Urothelium cell line (cell line): ENCODE measurements around the gene COG2.
"Not testable (repeated sequence)": the region's sequence is repeated elsewhere in the genome, so short reads cannot be mapped to it uniquely, and the experiment has no call there.

Experiments
- DNase-seq: peaks from one replicate; pipeline ENCODE4 v3.0.0; 2011; ENCODE audit warnings: low spot score, mixed read lengths
- FAIRE-seq: peaks from 2 replicates; lab custom pipeline; 2011; peaks lifted over from hg19 to GRCh38; lab: Jason Lieb, UNC

The COG2 gene

DNA sequence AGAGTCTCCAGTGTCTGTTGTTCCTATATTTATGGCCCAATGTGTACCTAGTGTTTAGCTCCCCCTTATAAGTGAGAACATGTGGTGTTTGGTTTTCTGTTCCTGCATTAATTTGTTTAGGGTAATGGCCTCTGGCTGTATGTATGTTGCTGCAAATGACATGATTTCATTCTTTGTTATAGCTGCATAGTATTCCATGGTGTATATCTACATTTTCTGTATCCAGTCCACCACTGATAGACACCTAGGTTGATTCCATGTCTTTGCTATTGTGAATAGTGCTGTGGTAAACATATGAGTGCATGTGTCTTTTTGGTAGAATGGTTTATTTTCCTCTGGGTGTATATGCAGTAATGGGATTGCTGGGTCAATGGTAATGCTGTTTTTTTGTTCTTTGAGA, 56.7 kb downstream of the COG2 start:
- not testable (repeated sequence) for FAIRE-seq

GRCh38 chr1:230699716-230700115, 57.4 kb downstream of the COG2 start:
- no peak for DNase-seq
- FAIRE-seq = no peak

More for the DNA sequence above, 56.7 kb downstream of the COG2 start:
- DNase-seq = not testable (repeated sequence)

DNA sequence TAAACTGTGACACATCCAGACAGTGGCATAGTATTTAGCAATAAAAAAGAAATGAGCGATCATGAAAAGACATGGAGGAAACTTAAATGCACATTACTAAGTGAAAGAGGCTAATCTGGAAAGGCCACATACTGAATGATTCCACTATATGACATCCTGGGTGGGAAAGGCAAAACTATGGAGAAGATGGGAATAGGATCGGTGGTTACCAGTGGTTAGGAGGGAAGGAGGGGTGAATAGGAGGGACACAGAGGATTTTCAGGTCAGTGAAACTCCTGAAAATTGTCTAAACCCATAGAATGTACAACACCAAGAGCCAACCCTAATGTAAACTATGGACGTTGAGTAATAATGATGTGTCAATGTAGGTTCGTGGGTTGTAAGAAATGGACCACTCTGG, 57.9 kb downstream of the COG2 start:
- no peak for DNase-seq
- no peak for FAIRE-seq

GRCh38 chr1:230701434-230701833, 59.2 kb downstream of the COG2 start:
- DNase-seq (no peak), FAIRE-seq (no peak)

GRCh38 chr1:230701895-230702768, 59.9 kb downstream of the COG2 start:
- no peak for FAIRE-seq
- DNase-seq = no peak

DNA sequence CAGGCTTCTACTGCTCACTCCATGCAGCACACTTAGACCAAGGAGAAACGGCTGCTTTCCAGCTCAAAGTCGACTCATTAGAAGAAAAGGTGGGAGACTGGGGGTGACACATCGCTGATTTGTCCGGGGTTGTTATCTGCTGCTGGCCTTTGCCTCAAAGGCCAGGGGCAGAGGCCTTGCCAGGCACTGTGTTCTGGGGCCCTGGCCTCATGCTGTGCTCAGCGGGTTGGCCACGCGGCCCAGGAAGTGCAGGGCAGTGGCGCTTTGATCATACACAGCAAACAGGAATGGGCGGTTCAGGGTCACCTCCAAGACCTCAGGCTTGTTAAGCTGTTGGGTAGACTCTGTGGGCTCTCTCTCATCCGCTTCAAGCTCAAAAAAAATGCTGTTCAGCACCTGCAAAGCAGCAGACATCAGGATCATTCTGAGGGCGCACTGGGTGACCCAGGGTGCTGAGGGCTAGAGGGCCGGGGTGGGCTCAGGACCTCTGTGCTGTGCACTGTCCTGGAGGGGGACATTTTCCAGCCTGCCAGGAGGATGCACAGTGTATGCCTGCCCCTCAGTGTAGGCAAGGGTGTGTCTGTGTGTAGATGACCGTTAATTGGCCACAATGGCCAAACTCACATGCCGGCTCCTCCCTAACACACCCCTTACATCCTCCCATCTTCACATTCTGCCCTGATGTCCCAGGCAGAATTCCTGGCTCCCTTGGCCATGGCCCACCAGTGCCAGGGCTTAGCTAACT, 60.8 kb downstream of the COG2 start:
- DNase-seq (no peak), FAIRE-seq (no peak)

- no peak for FAIRE-seq
- no peak for DNase-seq
Measured at GRCh38 chr1:230703679-230704385, 61.6 kb downstream of the COG2 start.

GRCh38 chr1:230704830-230705229, 62.5 kb downstream of the COG2 start:
- DNase-seq (no peak), FAIRE-seq (no peak)

GRCh38 chr1:230705289-230706019, 63.2 kb downstream of the COG2 start:
- FAIRE-seq (no peak), DNase-seq (no peak)

- DNase-seq (no peak), FAIRE-seq (no peak)
Measured at GRCh38 chr1:230706020-230706699, 63.9 kb downstream of the COG2 start.

DNA sequence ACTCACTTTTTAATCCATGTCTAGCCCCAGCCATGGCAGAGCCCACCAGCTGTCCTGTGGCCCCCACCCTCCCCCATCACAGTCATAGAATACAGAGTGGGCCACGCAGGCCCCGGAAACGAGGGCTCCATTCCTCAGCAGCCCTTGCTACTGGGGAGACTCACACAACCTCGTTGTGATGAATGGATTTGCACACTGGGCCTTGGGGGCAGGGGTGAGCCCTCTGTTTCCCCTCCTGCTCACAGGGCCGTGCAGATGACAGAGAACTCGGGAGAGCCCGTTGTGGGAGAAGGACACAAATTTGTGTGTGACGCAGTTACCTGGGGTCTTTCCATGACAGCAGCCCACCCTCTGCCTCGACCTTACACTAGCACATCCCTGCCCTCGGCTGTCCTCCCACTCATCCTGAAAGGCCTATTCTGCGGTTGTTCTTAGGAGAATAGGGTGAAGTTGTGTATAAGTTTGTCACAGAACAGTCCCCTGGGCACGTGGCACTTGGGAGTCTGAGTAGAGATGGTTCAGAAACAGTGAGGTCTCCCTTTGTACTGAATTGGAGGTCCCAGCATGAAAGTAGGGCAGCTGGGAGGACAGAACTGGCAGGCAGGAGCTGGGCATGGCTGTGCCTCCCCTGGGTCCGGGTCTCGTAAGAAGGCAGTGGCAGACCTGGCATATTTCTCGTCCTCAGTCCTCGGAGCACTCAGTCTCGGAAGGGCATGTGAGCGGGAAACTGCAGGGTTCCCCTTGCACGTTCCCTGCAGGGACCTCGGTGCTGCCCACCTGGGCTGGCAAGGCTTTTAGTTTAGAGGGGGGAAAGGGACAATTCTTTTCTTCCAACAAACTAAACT, 64.8 kb downstream of the COG2 start:
- FAIRE-seq (no peak), DNase-seq (no peak)

GRCh38 chr1:230707732-230708630, 65.7 kb downstream of the COG2 start:
- FAIRE-seq = no peak

GRCh38 chr1:230708631-230709580, 66.6 kb downstream of the COG2 start:
- FAIRE-seq (no peak), DNase-seq (no peak)

More at GRCh38 chr1:230707732-230708630, 65.7 kb downstream of the COG2 start:
- DNase-seq = no peak

DNA sequence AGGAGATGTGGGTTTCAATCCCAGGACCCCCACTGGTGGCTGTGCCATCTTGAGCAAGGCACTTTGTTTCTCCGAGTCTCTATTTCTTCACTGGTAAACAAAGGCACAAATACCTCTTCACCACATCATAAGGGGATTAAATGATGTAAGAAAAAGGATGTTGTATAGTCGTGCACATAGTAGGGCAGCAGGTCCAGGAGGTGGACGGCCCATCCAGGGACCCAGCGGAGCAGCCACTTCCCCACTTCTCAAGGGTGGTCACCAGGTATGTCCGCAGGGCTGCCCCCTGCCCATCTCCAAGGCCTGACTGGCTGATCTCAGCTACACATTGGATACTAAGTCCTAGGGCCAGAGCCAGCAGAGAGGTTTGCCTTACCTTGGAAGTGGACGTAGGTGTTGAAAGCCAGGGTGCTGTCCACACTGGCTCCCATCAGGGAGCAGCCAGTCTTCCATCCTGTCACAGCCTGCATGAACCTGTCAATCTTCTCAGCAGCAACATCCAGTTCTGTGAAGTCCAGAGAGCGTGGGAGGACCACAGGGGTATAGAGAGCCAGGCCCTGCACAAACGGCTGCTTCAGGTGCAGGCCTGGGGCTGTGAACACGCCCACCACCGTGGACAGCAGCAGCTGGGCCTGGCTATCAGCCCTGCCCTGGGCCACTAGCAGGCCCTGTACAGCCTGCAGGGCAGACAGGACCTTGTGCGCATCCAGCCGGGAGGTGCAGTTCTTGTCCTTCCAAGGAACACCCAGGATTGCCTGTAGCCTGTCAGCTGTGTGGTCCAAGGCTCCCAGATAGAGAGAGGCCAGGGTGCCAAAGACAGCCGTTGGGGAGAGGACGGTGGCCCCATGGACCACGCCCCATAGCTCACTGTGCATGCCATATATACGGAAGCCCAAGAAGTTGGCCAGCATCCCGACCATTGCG, 67.6 kb downstream of the COG2 start:
- no peak for FAIRE-seq
- no peak for DNase-seq

DNA sequence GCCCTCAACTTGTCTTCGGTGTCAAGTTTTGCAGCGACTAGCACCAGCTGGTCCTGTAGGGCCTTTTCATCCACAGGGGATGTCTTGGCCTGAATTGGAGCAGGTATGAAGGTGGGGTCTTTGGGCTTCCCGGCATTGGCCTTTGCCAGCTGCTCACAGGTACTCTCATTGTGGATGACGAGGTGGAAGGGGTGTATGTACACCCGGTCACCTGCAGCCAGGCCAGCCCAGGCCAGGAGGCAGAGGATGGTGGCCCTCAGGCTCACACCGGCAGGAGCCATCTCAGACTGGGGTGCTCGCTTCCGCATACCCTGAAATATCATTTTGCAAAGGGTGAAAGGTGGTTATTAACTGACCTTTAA, 68.2 kb downstream of the COG2 start:
- no peak for DNase-seq
- no peak for FAIRE-seq

DNA sequence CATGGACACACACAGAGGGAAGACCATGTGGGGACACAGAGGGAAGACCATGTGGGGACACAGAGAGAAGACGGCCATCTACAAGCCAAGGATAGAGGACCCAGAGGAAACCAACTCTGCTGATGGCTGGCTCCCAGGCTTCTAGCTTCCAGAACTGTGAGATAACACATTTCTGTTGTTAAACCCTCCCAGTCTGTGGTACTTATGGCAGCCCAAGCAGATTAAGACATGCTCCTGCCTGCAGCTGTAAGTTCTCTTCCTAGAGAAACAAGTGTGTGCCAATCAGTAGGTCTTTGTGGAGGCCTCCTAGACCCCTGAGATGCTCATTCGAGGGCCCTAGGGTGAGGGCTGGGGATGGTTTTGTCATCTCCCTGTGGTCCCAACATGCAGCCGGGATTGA, 69.0 kb downstream of the COG2 start:
- no peak for DNase-seq
- FAIRE-seq = no peak
